ENCODE results near the gene ABCC1.

DNA sequence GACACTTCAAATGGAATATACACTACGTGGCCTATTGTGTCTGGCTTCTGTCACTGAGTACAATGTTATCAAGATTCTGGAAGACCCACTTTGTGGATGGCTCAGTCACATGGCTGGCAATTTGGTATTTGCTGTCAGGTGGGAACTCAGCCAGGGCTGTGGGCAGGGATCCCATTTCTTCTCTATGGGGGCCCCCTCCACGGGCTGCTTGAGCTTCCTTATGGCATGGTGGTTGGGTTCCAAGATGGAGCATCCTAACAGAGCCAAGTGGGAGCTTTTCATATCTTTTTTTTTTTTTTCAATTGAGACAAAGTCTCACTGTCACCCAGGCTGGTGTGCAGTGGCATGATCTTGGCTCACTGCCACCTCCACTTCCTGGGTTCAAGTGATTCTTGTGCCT is 43.0 kb upstream of the ABCC1 start:
- TF ChIP-seq, protein P1, sequence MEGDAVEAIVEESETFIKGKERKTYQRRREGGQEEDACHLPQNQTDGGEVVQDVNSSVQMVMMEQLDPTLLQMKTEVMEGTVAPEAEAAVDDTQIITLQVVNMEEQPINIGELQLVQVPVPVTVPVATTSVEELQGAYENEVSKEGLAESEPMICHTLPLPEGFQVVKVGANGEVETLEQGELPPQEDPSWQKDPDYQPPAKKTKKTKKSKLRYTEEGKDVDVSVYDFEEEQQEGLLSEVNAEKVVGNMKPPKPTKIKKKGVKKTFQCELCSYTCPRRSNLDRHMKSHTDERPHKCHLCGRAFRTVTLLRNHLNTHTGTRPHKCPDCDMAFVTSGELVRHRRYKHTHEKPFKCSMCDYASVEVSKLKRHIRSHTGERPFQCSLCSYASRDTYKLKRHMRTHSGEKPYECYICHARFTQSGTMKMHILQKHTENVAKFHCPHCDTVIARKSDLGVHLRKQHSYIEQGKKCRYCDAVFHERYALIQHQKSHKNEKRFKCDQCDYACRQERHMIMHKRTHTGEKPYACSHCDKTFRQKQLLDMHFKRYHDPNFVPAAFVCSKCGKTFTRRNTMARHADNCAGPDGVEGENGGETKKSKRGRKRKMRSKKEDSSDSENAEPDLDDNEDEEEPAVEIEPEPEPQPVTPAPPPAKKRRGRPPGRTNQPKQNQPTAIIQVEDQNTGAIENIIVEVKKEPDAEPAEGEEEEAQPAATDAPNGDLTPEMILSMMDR (IDR thresholded peaks at IDR 0.05; ENCODE audit: low read depth, low read length): no peak
- no peak for TF ChIP-seq POLR2A (IDR thresholded peaks at IDR 0.05; ENCODE audit: extremely low read depth, insufficient read length)
- TF ChIP-seq, protein P2, sequence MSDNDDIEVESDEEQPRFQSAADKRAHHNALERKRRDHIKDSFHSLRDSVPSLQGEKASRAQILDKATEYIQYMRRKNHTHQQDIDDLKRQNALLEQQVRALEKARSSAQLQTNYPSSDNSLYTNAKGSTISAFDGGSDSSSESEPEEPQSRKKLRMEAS (IDR thresholded peaks at IDR 0.05; ENCODE audit: low read depth, low read length): no peak
- TF ChIP-seq MYC (IDR thresholded peaks at IDR 0.05; ENCODE audit: low read depth, low read length): no peak
